Measurements from ENCODE around the gene TOMM20. TPM values are rescaled to one million over a fixed set of nuclear protein-coding genes. Genes with fewer than 3 reads are reported as not detected.
A peak's percentile ranks its signal among the peaks of the same experiment; 100 is the strongest.

The TOMM20 gene
- polyA plus RNA-seq, 1 experiment, result 94.0 TPM

- ChIA-PET CTCF (interaction anchor here (0.5 kb wide), 1 partner anchor 347 kb away, joined by 3 read pairs; no protein-coding TSS in a partner anchor), POLR2A (interaction anchor here (0.6 kb wide), 1 partner anchor 953 kb away, joined by 5 read pairs; no protein-coding TSS in a partner anchor)
- Histone ChIP-seq H3K9me3 (ENCODE audit: control insufficient read depth, insufficient read depth, low read length) (no peaks in the 10 kb centered on the region), H3K4me3 (ENCODE audit: low read depth, low read length) (no peak overlapping the region), H3K27me3 (ENCODE audit: control insufficient read depth, insufficient read depth, low read length) (no peaks in the 10 kb centered on the region), H3K27ac (ENCODE audit: low read depth, low read length) (no peak overlapping the region)
- DNase-seq (ENCODE audit: low read depth, low spot score), result no peak
- TF ChIP-seq CTCF (IDR thresholded peaks at IDR 0.05; ENCODE audit: low read depth, low read length), result no peak
Observed at GRCh38 chr1:235070819-235071218, 57.8 kb downstream of the TOMM20 start.

- ChIA-PET POLR2A (interaction anchor here (0.6 kb wide), 2 partner anchors 296 to 952 kb away, joined by 4 to 5 read pairs; no protein-coding TSS in a partner anchor), CTCF (interaction anchor here (1.4 kb wide), 1 partner anchor 14 kb away, joined by 3 read pairs; no protein-coding TSS in a partner anchor)
- Histone ChIP-seq H3K4me3 (ENCODE audit: low read depth, low read length) (no peak overlapping the region), H3K27ac (ENCODE audit: low read depth, low read length) (peak overlapping the region; percentile 31), H3K27me3 (ENCODE audit: control insufficient read depth, insufficient read depth, low read length) (no peaks in the 10 kb centered on the region), H3K9me3 (ENCODE audit: control insufficient read depth, insufficient read depth, low read length) (no peaks in the 10 kb centered on the region)
- DNase-seq (ENCODE audit: low read depth, low spot score), result no peak
- TF ChIP-seq CTCF (IDR thresholded peaks at IDR 0.05; ENCODE audit: low read depth, low read length), result no peak
Observed at GRCh38 chr1:235069577-235070563, 58.8 kb downstream of the TOMM20 start.

- DNase-seq (ENCODE audit: low read depth, low spot score), result no peak
- TF ChIP-seq CTCF (IDR thresholded peaks at IDR 0.05; ENCODE audit: low read depth, low read length), result no peak
- Histone ChIP-seq H3K27me3 (ENCODE audit: control insufficient read depth, insufficient read depth, low read length) (no peaks in the 10 kb centered on the region), H3K4me3 (ENCODE audit: low read depth, low read length) (no peak overlapping the region), H3K27ac (ENCODE audit: low read depth, low read length) (no peak overlapping the region), H3K9me3 (ENCODE audit: control insufficient read depth, insufficient read depth, low read length) (no peaks in the 10 kb centered on the region)
- CTCF ChIA-PET, result interaction anchor here (1.4 kb wide), 1 partner anchor 15 kb away, joined by 3 read pairs; no protein-coding TSS in a partner anchor
- POLR2A ChIA-PET, result no interaction called here
Observed at GRCh38 chr1:235069176-235069575, 59.5 kb downstream of the TOMM20 start.

GRCh38 chr1:235068158-235069121 is 60.2 kb downstream of the TOMM20 start:
- Histone ChIP-seq H3K9me3 (ENCODE audit: control insufficient read depth, insufficient read depth, low read length) (no peaks in the 10 kb centered on the region), H3K27me3 (ENCODE audit: control insufficient read depth, insufficient read depth, low read length) (no peaks in the 10 kb centered on the region), H3K27ac (ENCODE audit: low read depth, low read length) (peak overlapping the region; percentile 78), H3K4me3 (ENCODE audit: low read depth, low read length) (no peak overlapping the region)
- ChIA-PET POLR2A (interaction anchor here (1.0 to 1.1 kb wide), 3 partner anchors 21 to 99 kb away, joined by 4 to 6 read pairs (median 5); no protein-coding TSS in a partner anchor), CTCF (interaction anchor here (1.4 kb wide), 1 partner anchor 15 kb away, joined by 3 read pairs; no protein-coding TSS in a partner anchor)
- no peak for DNase-seq (ENCODE audit: low read depth, low spot score)
- TF ChIP-seq CTCF (IDR thresholded peaks at IDR 0.05; ENCODE audit: low read depth, low read length), result no peak
